SHP77 treated with DMSO at 0.1 percent for 48 hours (cell line): ENCODE data around the gene TMEM26.

ENCODE experiments used
- DNase-seq: peaks from one replicate; lab custom pipeline; 2025; lab: John Stamatoyannopoulos, UW

Gene TMEM26

DNA sequence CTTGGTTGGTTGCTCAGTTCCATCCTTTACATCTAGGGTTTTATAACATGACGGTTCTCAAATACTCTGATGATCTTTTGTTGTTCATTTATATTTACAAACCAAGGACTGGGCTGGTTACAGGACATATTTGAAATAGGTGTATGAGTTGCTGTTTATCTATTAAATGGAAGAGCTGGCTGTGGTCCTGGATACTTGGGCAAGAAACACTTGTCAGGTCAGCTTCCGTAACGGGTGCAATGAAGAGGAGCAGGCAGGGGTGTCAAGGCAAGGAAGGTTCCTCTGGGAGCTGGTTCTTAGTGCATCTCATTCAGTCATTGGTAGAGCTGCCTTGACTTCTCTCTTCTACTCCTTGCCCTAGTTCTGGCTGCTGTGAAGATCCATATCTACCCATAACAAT is 4.8 kb upstream of the TMEM26 start:
- DNase-seq: no peak

DNA sequence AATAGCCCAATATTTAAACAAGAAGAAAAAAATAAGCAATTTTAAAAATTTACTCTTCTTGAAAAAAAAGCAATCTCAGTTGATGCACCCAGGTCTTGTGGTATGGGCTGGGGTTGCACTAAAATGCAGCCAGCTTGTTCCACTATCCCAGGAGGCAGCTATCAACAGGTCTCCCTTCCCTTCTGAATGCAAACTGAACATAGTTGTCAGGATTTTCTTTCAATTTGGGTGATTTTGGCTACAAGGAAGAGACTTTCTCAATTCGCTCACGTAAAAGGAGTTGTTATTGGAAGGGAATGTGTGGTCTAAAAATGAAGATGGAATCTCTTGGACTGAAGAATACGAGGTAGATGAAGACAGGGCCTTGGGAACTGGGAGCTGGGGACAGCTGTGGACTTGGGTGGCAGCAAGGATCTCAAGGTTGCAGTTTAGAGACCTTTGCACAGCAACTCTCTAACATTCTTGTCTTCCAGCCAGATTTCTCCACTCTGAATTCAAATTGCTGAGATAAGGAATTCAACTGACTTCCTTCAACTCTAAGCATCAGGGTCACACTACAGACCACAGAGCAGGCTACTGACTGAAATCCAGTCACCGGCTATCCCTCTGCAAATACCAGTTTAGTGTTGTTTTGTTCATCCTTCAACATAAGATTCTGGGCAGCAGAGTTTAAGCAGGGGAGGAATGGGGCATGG is 3.1 kb upstream of the TMEM26 start:
- no peak for DNase-seq

DNA sequence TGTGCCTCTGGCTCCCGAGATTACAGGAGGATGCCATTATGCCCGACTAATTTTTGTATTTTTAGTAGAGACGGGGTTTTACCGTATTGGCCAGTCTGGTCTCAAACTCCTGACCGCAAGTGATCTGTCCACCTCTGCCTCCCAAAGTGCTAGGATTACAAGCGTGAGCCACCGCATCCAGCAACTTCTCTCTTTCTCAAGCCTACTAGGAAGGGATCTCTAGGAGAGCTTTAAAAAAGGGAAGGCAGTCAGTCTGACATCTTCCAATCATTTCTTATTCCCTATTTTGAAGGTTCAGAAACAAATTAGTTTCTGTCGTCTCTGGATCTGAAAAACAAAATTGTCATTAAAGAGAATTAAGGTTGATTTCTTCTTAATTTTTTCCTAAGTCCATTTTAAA is 2.5 kb upstream of the TMEM26 start:
- no peak for DNase-seq

DNA sequence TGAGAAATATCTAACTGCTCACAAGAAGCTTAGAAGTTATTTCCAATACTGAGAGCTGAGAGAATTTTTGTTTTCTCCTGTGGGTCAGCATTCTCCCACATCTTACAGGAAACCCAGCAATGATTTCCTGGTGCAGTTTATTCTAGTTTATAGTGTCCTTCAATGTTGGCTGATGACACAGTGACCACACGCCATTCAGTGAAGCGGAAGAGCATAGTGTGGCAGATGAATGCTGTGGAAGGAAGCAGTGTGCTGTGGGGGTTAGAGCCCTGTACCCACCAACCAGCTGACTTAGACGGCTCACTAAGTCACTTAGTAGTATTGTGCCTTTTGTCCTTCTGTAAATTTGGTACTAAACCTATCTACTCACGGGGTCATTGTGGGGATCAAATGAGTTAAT is 1.4 kb upstream of the TMEM26 start:
- no peak for DNase-seq

DNA sequence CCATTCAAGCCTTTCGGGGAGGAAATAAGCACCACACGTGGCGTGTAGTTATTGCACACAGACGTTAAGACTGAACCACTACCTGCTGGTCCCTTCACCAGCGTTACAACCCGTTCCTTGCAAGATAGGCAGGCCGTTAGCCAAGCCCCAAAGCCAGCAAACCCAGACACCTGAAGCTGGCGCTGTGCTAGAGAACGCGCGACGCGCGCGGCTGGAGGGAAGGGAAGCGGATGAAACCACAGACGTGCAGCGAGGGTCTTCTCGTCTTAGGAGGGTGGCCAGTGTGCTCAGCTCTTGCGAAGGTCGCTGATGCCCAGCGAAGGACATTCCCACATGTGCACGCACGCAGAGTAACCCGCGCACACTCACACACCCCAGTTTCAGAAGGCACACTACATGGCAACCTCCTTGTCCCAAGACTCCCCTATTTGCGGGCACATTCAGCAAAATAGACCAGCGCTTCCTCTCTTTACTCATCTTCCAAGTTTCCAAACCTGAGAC is 980 bp downstream of the TMEM26 start:
- no peak for DNase-seq

DNA sequence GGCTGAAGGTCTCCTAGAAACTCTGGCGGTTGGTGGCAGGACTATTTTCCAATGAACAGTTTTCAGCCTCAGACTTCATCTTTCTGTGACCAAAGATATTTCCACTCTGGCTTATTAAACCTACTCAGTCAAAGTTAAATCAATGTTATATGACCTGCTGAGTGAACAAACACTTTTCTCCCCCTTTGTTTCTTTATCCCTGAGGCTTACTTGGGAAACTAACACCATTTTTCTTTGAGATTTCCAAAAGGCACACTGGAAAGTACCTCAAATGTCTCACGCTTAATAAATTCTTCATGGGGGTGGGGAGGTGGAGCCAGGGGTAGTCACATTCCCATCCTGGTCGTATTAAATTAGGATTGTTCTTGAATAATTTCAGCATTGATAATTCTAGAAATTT is 1.8 kb downstream of the TMEM26 start:
- DNase-seq: no peak

DNA sequence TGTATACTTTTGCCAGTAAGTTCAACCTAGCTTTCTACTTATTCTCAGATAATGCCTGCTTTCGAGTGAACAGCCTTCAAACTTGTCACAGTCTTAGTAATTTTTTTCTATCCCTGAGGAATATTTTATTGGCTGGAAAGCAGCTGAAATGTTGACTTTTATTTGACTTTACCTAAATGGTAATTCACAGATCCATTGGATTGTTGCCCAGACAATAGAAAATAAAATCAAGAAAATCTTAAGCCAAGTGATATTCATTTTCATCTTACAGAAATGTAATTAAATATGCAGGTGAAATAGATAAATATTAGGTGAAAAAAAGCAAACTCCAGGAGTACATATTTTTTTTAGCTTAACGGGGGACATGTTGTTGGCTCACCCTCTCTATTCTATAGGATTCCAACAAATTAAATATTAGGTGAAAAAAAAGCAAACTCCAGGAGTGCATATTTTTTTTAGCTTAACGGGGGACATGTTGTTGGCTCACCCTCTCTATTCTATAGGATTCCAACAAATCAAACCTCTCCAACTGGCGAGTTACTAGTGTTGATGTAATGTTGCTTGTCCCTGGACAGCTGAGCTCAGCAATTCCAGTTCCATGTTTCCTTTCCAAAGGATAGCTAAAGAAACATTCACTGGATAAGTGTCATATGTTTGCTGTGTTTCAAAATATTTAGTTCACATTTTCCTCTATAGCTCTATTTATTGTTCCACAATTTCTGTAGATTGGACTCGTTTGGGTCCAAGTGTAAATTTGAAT is 4.2 kb downstream of the TMEM26 start:
- no peak for DNase-seq

DNA sequence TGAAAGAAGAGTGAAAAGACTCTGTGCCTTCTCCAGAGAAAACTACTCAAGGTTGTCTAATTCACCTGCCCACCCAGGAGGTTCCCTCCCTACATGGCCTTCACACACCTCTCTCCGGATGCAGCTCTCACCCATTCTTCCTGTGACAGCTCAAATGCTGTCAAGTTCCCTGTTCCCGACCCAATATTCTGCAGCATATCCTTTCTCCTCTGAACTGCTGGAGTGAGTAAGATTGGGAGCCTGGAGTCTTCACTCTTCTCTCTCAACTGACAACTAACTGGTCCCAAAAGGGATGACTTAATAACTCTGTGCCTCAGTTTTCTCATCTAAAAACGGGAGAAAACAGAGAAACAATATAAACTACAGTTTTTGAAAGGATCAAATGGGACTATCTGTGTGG is 5.1 kb downstream of the TMEM26 start:
- DNase-seq: no peak

DNA sequence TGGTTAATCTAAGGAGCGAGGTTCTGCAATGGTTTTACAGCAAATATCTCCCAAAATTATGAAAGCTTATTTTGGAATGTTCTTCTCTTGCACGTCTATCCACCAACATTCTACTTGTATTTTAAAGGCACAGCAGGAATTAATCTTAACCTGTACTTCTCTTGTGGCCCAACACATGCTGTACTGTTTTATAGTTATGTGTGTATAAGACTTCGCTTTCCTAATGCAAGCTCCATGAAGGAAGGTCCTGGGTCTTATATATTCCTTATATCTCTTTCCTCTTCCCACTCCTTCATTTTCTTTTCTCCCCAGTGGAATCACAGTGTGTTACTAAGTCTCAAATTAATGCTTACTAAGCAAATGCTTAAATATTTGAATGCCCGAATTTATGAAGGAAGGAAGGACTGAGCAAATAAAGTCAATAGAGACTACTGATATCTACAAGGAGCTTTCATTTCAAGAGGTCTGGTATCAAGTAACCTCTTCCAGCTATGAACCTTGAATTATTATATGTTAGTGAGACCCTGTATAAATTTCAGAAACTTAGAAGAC is 14.0 kb downstream of the TMEM26 start:
- no peak for DNase-seq

DNA sequence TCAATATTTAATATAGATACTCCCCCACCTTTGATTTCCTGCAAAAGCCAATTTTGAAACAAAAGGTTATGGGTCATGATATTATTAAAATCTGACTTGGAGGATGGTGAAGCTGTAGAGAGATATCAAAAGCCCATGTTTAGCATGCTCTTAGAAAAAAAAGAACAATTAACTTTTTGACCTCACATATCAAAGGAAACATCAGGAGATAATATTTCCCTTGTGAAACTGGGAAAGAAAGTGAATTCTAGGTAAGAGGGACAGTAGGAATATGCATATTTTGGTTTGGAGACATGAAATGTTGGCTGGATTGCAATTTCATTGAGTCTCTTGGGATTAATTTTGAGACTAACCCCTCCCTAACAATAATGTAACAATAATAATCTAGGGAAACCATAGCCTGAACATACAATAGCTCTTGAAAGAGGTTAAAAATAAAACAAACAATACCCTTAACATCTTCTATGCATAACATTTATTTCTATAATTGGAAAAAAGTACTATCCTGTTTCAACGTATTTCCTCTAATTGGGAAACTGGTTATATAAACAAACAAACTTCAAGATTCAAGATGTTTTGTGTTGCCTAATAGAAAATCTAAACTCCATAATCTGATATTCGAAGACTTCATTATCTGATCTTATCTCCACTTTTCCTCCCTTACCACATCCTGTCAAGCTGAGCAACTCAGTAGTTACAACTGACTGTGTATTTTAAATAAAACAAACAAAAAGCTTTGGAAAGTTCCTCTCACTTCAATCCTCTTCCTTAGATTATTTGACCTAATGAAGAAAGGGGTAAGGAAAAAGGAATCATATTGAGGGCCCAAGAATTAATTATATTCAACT is 14.8 kb downstream of the TMEM26 start:
- no peak for DNase-seq

DNA sequence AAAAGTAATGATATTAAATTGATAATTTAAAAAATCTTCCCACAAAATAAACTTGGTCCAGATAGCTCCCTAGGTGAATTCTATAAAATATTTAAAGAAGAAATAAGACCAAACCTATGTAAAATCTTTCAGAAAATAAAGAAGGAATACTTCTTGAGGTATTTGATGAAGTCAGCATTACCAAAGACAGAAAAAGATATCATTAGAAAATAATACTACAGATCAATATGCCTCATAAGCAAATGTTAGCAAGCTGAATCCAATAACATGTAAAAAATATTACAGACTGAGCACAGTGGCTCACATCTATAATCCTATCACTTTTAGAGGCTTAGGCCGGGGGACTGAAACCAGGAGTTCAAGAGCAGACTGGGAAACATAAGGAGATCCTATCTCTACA is 30.0 kb downstream of the TMEM26 start:
- DNase-seq: no peak

DNA sequence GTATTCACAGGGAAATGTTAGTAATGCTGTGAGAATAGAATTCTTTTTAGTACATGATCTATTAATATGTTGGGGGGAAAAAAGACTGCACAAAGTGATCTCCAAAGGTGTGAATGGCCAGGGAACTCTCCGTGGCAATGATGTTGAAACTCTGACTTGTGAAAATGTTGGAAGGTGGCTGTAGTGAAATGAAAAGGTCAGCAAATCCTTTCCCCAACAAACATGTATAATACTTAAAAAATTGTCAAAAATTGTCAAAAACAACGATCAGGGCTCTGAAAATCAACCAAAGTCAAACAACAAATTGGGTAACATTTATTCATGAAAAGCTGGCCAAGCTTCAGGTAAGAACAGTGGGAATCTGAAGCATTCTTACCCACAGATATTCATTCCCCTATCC is 35.5 kb downstream of the TMEM26 start:
- no peak for DNase-seq

DNA sequence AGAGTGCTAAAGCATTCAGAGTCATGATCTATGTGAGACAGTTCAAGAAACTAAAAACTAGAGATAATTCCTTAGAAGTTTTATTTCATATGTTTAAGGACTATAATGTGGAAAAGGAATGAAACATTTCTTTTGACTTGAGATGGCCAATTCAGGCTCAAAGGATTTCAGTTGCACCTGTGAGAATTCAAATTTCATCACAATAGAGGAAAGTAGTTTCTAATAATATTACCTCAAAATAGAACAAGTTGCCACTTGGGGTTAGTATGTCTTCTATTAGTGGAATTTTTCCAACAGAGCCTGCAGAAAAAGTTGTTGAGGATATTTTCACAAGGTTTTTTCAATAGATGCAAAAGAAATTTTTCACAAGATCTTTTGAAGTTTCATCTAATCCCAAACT is 37.4 kb downstream of the TMEM26 start:
- DNase-seq: no peak

DNA sequence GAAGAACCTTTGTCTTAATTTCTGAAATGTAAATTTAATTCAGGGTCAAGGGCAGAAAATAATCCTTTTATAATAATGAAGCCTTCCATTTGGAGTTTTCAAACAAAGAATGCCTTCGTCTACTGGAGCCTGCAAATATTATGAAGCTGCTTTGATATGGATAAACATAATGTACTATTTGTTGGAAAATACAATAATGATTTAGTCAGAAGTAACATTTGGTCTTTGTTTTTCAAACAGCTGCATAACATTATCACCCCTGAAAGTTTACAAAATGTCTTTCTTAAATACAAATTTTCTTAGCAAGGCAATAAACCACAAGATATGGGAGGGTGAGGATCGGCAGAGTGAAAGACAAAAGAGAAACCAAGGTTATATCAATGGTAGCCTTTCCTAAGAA is 41.5 kb downstream of the TMEM26 start:
- no peak for DNase-seq

DNA sequence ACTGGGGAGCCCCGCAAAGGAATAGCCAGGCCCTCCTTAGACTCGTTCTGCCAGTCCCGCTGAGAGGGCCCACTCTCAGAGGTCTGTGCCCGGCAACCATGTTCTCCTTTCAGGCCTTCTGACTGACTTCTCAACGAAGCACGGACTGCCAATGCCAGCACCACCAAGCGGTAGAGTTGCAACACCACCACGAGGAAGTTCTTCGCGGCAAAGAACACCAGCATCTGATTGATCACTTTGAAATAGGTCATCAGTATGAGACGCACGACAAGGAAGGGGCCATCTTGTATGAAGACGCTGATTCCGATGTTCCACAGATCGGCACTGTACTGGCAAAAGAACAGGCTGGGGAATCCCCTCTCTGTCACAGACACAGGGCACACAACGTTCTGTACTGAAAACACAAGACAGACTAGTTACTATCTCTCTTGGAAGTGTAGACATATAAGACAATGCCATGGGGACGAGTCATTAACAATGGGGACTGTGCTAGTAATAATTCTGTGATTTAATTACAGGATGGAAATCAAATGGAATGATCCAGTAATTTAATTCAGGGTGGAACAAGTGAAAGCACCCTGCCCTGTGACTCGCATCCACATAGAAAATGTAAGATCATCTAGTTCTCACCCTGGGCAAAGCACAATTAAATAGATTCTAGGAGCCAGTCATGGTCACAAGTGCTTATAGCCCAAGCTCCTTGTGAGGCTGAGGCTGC is 42.7 kb downstream of the TMEM26 start:
- DNase-seq: no peak

DNA sequence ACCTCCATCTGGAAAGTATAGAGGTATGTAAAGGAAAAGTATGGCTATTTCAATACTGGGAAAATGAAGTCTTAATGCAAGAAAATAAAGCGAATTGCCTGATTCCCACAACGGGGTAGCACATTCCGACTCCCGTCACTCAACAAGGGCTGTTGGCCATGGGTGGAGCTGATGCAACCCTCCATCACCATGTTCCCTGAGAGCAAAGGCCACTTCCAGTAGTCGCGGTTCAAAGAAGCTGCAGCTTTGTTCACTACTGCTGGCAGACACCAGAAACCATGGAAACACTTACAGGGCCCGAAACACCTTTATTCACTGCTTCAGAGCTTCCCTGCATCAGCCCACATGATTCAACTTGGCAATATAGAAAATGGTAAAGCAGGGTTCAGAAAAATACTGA is 44.0 kb downstream of the TMEM26 start:
- DNase-seq: no peak

DNA sequence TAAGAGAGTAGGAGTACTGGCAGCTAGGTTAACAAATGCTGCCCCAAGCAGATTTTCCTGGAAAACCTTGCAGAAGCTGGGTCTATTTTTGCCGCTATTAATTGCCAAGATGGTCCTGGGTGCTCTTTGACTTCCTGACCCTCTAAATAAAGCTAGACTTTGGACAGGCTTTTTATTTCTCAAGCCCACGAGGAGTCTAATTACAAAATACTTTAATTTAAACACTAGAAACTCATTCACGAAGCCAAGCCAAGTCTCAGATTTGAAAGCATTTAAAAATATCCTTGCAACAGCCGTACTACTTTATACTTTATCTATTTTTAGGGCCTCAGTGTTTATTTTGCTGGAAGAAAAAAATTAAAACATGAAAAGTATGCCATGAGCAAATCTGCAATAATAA is 45.1 kb downstream of the TMEM26 start:
- DNase-seq: no peak

DNA sequence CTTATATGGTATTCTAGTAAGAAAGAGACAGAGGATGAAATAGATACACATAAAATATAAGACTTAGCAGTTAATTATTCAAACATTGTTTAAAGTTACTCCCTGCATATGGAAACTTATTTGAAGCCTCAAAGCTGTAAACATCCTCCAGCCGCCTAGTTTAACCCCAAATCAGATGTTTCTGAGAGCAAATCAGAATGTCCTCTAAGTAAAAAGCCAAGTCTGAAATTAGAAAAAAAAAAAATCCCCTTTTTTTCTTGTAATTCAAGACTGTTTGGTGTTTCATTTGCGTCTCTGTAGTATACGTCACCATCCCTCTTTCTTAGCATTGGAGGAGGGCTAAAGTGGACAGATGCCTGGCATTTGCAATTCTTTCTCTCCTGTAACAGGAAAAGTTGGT is 46.4 kb downstream of the TMEM26 start:
- DNase-seq: no peak

DNA sequence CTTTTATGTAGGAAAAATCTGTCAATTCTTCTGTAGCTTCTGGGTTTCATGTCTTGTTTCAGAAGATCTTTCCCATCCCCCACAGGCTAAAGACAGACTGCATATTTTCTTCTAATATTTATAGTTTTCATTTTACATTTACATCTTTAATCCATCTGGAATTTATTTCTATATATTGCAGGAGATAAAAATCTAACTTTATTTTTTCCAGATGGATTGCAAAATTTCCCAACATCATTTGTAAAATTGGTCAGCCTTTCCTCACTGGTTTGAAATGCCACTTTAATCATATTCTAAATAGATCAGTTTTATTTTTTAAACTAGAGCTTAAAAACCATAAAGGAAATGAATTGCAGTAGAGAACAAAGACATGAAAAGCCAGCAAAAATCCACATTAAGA is 46.9 kb downstream of the TMEM26 start:
- DNase-seq: no peak

DNA sequence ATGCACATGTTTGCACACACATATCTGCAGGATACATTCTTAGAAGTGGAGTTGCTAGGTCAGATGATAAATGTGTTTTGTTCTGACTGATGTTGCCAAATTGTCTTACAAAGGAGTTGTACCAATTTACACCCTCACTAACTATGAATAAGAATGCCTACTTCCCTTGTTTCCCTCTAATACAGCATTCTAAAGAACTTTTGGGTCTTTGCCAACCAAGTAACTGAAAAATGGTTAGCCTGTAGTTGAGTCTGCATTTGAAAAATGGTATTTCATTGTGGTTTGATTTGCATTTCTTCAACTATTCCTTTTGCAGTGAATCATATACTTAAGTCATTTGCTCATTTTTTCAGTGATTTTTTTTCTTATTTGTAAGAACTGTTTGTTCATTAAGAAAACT is 48.4 kb downstream of the TMEM26 start:
- no peak for DNase-seq

DNA sequence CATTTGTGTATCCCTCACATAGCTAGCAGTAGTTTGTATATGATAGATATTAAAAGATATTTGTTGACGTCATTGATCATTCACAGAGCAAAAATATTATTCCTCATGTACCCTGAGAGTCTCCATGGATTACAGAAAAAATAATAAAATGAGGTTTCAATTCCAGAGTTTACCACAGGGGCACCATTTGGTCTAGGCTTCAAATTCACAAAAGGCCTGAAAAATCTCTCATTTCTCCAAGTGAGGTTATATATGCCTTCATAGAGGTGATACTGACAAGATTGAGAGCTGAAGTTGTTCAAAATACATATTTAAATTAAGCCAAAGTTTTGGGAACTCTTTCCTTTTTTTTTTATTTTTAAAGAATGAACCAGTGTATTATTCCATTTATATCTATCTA is 52.7 kb downstream of the TMEM26 start:
- DNase-seq: no peak

DNA sequence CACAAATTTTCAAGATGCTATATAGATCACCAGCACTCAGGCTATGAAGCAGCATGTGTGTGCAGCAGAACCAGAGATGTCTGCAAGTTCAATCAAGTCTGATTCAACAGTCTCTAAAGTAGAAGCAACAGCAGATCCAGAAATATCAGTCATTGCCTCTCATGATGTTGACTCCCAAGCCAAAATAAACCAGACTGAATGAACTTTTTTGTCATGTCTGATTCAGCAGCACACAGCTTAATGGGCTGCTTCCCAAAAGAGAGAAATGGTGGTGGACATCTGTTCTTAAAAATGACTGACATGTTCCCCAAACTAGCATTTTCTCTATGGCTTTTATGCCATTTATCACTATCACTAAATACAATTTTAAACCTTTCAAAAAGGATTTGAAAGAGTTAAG is 53.8 kb downstream of the TMEM26 start:
- no peak for DNase-seq
